Stimulated activated CD4-positive, alpha-beta T cell treated with anti-CD3 and anti-CD28 coated beads, Interleukin-4, amount 100 ng/mL, for 4 hours (primary cell): ENCODE measurements around the gene CT45A8.
"Not testable (repeated sequence)": the region's sequence is repeated elsewhere in the genome, so short reads cannot be mapped to it uniquely, and the experiment has no call there.

Source experiments
- DNase-seq, 2 experiments: peaks; one replicate each; pipeline ENCODE4 v3.0.0-alpha.2; 2020

The CT45A8 gene

GRCh38 chrX:135854438-135854837, at the start of gene CT45A8:
TSS of gene CT45A8 (minus strand) at chrX:135854538. CDS start at chrX:135850783, 3,755 bp downstream.
- DNase-seq, result not testable (repeated sequence)

- no peak for DNase-seq
Measured at GRCh38 chrX:135893294-135893817, 39.0 kb upstream of the CT45A8 start, which contains the start of the genes CT45A10 and SAGE1. TSS of gene CT45A10 (minus strand) at chrX:135893444. CDS start at chrX:135885344, 8,100 bp downstream. TSS of gene SAGE1 (plus strand) at chrX:135893716. CDS start at chrX:135896243, 2,527 bp downstream.

GRCh38 chrX:135892781-135893180, 38.4 kb upstream of the CT45A8 start:
- no peak for DNase-seq

GRCh38 chrX:135890087-135890585, 35.8 kb upstream of the CT45A8 start:
- DNase-seq, result no peak

- DNase-seq, result peak in 1 of 2 experiments; percentile 5
Measured at GRCh38 chrX:135888976-135889375, 34.6 kb upstream of the CT45A8 start.

GRCh38 chrX:135888230-135888629, 33.9 kb upstream of the CT45A8 start:
- not testable (repeated sequence) for DNase-seq

GRCh38 chrX:135882741-135883140, 28.4 kb upstream of the CT45A8 start:
- DNase-seq, result not testable (repeated sequence)

GRCh38 chrX:135871712-135872111, 17.4 kb upstream of the CT45A8 start, which contains the start of gene CT45A9:
TSS of gene CT45A9 (minus strand) at chrX:135871812. CDS start at chrX:135868061, 3,751 bp downstream.
- DNase-seq, result not testable (repeated sequence)

GRCh38 chrX:135837180-135837579, 17.2 kb downstream of the CT45A8 start, which contains the start of gene CT45A7:
TSS of gene CT45A7 (minus strand) at chrX:135837280. CDS start at chrX:135833533, 3,747 bp downstream.
- not testable (repeated sequence) for DNase-seq

GRCh38 chrX:135819912-135820311, 34.4 kb downstream of the CT45A8 start, which contains the start of gene CT45A2:
TSS of gene CT45A2 (minus strand) at chrX:135820012. CDS start at chrX:135816265, 3,747 bp downstream.
- DNase-seq, result not testable (repeated sequence)

- not testable (repeated sequence) for DNase-seq
Measured at GRCh38 chrX:135802687-135803086, 51.7 kb downstream of the CT45A8 start, which contains the start of gene CT45A6. TSS of gene CT45A6 (minus strand) at chrX:135802787. CDS start at chrX:135798993, 3,794 bp downstream.
